Bronchial epithelial cell (primary cell): ENCODE measurements around the gene TAF4B. TPM values are rescaled to one million over a fixed set of nuclear protein-coding genes. Genes with fewer than 3 reads are reported as not detected.

Source experiments
- DNase-seq: peaks from one replicate; pipeline ENCODE4 v3.0.0-alpha.2; 2010; ENCODE audit warnings: low read depth
- FAIRE-seq: peaks from 2 replicates; lab custom pipeline; 2011; peaks lifted over from hg19 to GRCh38; lab: Jason Lieb, UNC
- H3K27me3 ChIP-seq: 2 replicates; pipeline ENCODE4 v1.5.1; 2011; ENCODE audit warnings: low read length; ENCODE audit not compliant: control insufficient read depth, insufficient read depth
- H3K36me3 ChIP-seq: 2 replicates; pipeline ENCODE4 v1.5.1; 2011; ENCODE audit warnings: low read length; ENCODE audit not compliant: control insufficient read depth, insufficient read depth
- H3K4me3 ChIP-seq: 2 replicates; pipeline ENCODE4 v1.5.1; 2011; ENCODE audit warnings: mild to moderate bottlenecking, low read depth, low read length, control low read depth
- CTCF ChIP-seq: IDR thresholded peaks from 2 replicates; pipeline ENCODE4 v1.5.1; 2011; ENCODE audit warnings: mild to moderate bottlenecking, moderate library complexity, low read length, control low read depth, inconsistent platforms; ENCODE audit not compliant: insufficient read depth, severe bottlenecking
- total RNA-seq: library from RNA; depleted of rRNA; stranded (reverse); fragments of >200 nt; gene quantifications from 2 replicates; pipeline ENCODE4 v1.2.1, GENCODE V29; 2014

The TAF4B gene
- total RNA-seq, 1 donor from 2014 or later = 6.6 TPM

GRCh38 chr18:26208977-26209376 lies 17.3 kb upstream of the TAF4B start:
- Histone ChIP-seq H3K36me3 (no peaks in the 10 kb centered on the region), H3K4me3 (no peak overlapping the region), H3K27me3 (no peaks in the 10 kb centered on the region)
- DNase-seq = no peak
- TF ChIP-seq CTCF = no peak
- no peak for FAIRE-seq

- Histone ChIP-seq H3K27me3 (no peaks in the 10 kb centered on the region), H3K4me3 (no peak overlapping the region), H3K36me3 (no peaks in the 10 kb centered on the region)
- FAIRE-seq = no peak
- no peak for TF ChIP-seq CTCF
- no peak for DNase-seq
These were observed 16.1 kb upstream of the TAF4B start for GRCh38 chr18:26210147-26210546.

- no peak for TF ChIP-seq CTCF
- FAIRE-seq = no peak
- H3K4me3 ChIP-seq = no peak overlapping the region
- DNase-seq = no peak
- no peaks in the 10 kb centered on the region for H3K27me3 ChIP-seq
- H3K36me3 ChIP-seq = no peaks in the 10 kb centered on the region
These were observed 10.8 kb upstream of the TAF4B start for GRCh38 chr18:26215247-26215970.

GRCh38 chr18:26225022-26225693 lies 1.1 kb upstream of the TAF4B start:
- DNase-seq = peak; percentile 68

GRCh38 chr18:26225915-26226228 lies 373 bp upstream of the TAF4B start:
- FAIRE-seq = no peak
- Histone ChIP-seq H3K4me3 (peak overlapping the region; percentile 96), H3K27me3 (no peaks in the 10 kb centered on the region), H3K36me3 (no peaks in the 10 kb centered on the region)
- no peak for TF ChIP-seq CTCF
- DNase-seq = no peak

More at GRCh38 chr18:26225022-26225693, 1.1 kb upstream of the TAF4B start:
- no peak overlapping the region for H3K4me3 ChIP-seq
- FAIRE-seq = no peak
- no peak for TF ChIP-seq CTCF
- no peaks in the 10 kb centered on the region for H3K27me3 ChIP-seq
- no peaks in the 10 kb centered on the region for H3K36me3 ChIP-seq
